GM18498 (cell line): ENCODE results near the gene TRAF6.

Experiments used
- ATAC-seq: cut with Tn5 transposase; IDR thresholded peaks from one replicate; pipeline ENCODE4 v1.9.1; 2021; ENCODE audit warnings: mild to moderate bottlenecking, moderate library complexity; ENCODE audit not compliant: unreplicated experiment

Gene TRAF6

DNA sequence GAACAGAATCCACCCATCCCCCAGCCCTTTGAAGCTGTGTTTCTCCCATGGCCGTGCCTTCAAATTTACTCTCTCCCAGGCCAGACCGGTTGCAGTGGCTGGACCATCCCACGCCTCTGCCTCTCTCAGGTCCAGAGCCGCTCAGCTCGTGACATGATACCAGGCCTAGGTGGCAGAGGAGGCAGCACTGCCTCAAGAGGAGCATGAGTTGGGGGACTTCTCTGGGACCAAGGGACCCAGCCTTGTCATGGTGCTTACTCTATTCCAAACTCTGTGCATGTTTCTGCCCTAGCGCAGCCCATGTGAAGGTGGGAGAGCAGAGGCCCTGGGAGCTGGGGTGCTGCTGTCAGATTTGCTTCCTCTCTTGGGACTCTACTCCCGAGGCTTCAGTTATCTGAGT lies 51.0 kb downstream of the TRAF6 start:
- no peak for ATAC-seq

DNA sequence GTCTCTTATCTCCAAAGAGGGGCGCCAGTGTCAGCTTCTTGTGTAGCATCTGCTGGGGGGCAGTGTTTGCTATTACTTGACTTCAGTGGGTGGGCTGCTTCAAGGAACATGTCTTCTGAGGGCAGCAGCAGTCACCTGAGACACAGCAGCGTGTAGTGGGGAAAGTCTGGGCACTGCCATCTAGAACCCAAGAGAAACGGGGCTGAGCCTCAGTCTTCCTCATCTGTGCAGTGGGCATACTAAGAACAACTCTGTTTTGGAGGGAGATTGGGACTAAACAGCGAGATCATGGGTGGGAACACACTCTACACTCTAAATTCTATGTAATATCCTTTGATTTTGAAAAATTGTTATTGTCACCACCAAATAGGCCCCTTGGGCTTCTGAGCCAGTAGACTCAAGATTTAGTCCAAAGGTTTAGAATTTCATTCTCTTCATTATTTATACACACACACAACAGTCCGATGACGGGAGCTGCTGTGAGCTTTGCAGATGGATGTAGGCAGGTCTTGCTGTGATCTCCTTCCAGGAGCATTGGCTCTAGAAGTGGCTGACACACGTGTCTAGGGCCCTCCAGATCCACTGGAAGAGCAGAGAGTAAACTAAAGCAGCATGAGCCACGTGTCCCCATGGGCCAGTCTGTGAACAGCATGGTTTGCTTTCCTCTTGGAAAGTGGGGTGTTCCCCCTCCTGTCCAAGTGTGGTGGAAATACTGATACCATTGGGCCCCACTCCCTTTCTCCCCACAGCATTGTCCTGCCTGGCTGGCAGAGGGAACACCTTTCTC lies 51.8 kb downstream of the TRAF6 start:
- no peak for ATAC-seq

DNA sequence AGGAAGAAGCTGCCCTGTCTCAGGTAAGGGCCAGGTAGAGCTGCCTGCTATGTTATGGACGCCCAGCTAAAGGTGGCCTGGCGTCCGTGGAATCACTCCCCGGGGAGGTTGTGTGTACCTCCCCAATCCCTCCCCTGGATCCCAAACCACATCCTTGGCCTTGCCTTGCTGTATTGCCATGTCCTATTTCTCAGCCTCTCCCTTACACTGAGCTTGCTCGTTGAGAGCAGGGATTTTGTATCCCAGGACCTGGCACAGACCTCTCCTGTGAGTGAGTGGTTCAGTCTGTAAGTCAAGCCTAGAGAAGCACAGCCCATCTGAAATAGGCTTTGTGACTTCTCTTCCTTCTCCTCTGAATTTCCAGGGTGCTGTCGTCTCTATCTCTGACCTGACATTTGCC lies 53.9 kb downstream of the TRAF6 start:
- ATAC-seq = no peak

DNA sequence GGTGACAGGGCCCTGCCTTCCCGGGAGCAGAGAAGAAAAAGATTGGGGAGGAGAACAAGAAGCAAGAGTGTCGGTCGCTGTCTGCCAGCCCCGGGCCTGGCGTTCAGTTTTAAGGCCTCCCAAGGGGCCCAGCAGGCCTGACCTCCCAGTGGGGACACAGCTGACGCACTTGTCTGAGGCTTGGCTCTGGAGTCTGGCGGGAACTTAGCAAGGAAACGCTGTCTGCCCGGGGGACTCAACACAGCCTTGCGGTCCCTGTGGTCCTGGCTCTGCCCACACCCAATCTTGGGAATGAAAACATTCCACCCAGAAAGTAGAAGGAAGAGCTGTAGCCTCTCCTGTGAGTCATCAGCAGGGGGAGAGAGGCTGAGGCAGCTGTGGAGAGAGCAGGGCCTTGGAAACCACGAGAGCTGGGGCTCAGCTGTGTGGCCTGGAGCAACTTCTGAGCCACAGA lies 54.4 kb downstream of the TRAF6 start:
- no peak for ATAC-seq

DNA sequence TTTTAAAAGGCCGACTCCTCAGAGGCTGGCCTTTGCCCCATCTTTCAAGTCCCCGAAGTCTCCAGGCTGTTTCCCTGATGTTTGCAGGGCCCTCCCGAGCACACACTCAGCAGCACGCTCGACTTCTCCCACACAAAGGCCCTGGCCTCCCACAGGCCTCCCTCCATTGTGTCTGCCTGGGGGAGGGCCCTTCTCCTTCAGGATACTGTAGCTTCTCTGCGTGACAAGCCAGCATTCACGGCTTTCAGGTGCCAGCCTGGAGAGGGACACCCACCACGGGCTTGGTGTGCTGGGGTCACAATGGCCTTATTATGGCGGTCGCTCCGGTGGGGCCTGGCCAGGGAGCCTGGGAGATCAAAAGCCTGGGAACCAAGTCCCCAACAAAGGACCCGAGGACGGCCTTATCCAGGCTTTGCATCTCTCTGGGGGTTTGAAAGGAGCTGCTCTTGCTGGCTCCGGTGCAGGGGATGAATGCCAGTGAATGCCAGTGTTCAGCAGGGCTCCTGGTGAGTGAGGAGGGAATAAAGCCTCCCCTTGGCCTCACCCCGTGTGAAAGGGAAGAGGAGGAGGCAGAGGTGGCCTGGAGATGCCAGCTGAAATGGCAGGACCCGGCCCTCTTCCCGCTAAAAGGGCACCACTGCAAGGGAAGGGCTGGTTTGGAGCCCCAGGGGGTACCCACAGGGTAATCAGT lies 55.0 kb downstream of the TRAF6 start:
- no peak for ATAC-seq

DNA sequence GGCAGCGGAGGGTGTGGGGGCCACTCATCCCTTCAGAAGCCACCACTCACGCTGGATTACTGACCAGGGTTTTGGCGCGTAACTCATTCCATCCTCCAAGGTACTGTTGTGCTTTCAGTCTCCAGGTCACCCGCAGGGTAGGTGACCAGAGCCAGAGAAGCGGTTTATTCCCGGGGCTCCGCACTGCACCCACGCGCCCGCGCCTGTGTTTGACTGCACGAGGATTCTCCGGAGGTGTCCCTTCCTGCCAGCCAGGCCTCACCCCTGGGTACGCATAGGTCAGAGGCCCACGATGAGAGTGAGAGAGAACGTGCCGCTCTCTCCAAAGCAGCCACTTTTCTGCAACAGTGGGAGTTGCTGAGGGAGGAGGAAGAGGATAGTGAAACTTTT lies 55.5 kb downstream of the TRAF6 start:
- ATAC-seq = no peak

DNA sequence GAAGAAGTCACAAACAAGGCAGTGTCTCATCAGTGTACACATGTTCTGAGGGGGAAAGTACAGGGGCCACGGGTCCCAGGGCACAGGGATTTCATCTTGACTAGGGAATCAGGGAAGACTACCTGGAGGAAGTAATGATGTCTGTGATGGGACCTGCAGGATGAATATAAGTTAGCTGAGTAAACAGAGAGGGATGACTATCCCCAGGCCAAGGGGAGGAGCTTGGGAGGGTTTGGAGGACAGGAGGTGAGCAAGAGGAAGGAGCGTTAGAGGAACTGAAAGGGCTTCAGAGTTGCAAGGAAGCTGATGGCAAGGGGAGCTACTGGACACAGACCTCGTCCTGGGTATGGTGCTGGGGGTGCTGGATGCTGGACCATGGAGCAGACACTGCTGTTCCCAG lies 56.4 kb downstream of the TRAF6 start:
- ATAC-seq = no peak

DNA sequence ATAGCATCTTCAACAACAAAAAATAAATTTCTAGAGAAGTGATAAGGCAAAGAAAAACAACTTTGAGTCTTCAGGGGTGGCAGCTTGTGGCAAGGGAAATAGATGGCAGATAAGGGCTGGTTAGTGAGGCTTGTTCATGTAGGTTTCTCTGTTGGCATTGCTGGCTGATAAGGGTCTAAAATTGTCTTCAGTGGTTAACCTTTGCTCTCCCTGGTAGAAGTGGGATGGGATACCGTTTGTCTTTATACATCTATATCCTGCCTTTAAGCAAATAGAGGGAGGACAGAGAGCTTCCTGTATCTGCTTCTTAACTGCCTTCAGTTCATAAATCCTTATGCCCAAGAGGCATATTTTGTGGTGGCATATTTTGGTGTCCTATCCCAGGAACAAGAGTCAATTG lies 57.1 kb downstream of the TRAF6 start:
- ATAC-seq = no peak

DNA sequence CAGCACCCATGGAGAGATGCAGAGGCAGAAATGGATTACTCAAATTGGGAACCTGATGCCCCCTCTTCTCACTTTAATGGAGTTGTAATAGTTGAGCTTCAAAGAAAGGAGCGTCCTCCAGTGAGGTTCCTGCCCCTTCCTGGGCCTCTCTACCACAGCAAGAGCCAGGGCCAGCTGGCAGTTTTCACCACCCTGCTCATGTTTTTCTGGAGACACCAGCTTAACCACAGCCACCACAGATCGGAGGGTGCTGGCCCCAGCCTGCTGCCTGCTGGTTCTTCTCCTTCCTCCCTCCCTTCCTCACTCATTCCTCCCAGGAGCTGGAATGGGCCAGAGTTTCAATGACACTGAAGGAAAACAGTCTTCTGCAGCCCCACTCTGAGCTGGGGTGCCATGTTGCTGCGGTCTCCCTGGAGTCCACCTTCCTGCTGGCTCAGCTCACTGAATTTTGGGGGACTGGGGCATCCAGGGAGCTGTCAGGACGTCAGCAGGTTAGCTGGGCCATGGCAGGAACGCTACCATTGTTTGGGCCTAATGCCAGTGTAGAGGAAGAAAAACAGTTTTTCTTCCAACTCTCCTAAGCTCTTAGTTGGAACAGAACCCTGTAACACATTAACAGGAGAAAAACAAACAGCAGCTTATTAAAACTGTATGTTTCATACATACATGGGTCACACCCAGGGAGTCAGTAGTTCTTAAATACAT lies 57.7 kb downstream of the TRAF6 start:
- no peak for ATAC-seq

DNA sequence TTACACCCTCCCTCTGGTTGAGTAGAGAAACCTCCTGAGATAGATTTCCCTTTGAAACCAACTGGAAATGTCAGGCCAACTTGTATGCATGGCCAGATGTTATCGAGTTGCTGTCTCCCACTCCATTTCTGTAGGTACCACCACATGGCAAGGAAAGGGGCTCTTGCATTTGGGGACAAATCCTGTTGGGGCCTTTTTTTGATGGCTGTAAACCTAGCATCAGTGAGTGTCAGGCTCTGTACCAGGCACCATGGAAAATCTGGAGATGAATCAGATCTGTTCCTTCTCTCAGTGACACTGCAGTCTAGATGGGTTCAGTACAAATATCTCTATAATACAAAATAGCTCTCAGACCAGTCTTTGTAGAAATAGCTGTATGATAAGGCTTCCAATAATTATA lies 58.4 kb downstream of the TRAF6 start:
- no peak for ATAC-seq

DNA sequence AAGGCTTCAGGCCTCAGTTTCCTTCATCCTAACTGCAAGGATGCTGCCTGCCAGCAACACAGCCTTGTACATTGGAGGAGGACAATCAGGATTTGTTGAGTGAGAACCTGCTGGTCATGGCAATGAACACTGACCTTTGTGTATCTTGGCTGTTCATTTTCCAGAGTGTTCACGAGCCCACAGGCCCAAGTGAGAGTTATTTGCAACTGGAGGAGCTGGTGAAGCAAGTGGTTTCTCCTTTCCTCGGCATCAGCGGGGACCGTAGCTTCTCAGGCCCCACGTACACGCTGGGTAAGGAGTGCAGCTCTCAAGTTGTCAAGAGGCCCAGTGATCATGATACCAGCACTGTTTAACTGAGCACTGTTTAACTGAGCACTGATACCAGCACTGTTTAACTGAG lies 59.0 kb downstream of the TRAF6 start:
- no peak for ATAC-seq

DNA sequence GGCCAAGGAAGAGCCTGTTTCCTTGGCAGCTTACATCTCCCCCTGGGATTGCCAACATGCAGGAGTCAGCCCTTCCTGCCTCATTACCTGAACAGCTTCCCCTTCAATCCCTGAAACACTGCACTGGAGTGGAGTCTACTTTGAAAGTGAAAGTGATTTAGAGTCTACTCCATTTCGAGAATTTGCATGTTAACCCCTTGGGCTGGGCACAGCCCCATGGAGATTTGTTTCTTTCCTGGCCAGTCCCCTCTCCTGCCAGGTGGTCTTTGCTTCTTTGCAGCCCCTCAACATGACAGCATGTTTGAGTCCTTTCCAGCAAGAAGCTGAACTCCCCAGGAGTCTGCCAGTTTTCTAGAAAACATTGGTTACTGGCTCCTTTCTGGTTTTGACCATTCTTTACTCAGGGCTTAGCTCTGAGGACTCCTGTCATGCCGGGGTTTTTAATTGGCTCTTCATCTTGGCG lies 59.9 kb downstream of the TRAF6 start:
- peak; percentile 80 for ATAC-seq

DNA sequence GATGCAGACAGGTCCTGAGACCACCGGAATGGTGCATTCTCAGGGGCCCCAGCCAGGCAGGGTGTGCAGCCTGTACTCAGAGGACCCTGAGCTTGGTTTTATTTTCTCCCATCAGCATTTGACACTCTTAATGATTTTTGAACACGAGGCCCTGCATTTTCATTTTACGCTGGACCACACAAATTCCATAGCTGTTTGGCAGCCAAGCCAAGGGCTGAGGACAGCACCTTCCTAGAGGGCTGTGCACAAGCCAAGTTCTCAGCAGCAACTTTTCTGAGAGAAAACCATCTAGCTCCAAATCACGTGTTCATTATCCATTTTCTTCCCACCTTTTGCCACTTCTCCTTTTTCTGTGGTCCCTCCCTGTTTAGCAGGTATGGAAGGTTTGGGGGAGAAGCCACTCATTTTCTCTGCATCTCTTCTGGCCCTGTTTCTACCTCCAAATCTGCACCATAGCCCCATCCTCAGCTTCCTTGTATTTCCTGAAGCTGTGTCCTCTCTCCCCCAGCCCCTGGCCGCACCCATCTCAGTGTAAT lies 60.4 kb downstream of the TRAF6 start:
- ATAC-seq = peak; percentile 28

DNA sequence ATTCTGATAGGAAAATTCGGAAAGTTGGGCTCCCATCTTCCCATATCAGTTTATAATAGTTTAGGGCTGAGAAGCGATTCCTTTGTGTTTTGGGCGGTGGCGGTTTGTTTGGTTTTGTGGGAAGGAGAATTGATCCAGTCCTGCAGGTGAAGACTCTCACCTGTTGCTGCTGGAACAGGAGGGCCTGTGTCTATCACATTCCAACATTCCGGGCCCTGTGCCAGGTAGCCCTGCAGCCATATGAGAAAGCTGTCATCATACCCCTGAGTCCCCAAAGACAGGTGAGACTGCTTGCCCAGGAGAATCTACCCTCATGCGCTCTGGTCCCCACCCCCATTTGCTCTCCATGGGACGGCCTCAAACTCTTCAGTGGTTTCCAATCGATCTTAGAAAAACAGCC lies 62.1 kb downstream of the TRAF6 start:
- no peak for ATAC-seq

DNA sequence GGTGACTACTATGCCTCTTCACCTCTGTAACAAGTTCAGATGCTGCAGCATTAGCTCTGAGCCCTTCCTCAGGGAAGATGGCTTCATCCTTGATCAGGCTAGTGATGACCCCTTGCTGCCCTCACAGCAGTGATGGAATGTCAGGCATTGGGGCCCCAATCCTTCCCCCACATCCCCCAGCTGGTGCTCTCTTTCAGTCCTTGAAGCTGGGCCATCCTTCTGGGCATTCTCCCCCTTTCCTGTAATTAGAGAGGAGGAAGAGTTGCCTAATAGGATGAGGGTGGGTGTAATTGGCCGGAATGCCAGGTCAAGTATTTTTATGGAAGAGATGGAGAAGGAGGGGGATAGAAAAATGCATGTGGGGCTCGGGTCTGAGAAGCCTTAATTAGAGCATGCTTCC lies 62.6 kb downstream of the TRAF6 start:
- no peak for ATAC-seq

DNA sequence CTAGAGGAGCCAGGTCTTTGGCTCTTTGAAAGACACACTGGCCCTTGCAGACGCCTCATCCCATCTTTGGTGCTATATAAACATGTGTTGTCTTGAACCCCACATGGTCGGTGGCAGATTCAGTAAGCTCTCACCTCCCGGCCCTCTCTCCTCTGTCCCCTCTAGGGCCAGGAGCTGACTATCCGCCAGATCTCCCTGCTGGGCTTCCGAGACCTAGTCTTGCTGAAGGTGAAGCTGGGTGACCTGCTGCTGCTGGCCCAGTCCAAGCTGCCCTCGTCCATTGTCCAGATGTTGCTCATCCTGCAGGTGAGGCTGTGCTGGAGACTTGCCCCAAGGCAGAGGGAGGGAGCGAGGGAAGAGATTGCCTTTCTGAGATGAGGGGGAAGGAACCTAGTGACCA lies 63.9 kb downstream of the TRAF6 start:
- ATAC-seq = no peak

DNA sequence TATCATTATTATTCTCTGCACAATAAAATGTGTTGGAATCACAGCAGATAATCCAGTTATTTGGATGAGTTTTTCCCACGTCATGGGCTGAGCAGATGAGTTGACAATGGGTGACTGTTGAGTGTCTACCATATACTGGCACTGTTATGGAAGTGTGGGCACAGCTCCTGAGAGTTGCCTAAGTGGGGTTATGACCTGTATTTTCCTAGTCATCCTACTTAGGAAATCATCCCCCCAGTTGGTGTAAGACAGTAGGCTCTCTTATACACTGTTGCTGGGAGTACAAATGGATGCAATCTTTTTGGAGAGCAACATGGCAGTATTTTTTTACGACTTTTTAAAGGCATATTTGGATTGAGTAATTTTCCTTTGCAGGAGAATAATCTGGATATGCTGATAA lies 66.4 kb downstream of the TRAF6 start:
- ATAC-seq = no peak

DNA sequence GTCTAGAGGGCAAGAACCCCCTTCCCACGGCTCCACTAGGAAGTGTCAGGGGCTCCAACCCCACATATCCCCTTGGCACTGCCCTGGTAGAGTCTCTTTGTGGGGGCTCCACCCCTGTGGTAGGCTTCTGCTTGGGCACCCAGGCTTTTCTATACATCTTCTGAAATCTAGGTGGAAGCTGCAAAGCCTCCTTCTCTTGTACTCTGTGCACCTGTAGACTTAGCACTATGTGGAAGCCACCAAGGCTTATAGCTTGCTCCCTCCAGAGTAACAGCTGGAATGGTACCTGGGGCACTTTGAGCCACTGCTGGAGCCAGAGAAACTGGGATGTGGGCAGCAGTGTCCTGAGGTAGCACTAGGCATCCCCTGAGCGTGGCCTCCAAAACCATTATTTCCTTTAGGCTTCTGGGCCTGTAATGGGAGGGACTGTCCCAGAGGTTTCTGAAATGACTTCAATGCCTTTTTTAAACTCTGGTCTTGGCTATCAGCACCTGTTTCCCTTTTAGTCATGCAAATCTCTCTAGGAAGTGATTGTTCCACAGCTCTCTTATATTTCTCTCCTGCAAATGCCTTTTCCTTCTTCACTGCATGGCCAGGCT lies 68.4 kb downstream of the TRAF6 start:
- ATAC-seq = peak; percentile 84

DNA sequence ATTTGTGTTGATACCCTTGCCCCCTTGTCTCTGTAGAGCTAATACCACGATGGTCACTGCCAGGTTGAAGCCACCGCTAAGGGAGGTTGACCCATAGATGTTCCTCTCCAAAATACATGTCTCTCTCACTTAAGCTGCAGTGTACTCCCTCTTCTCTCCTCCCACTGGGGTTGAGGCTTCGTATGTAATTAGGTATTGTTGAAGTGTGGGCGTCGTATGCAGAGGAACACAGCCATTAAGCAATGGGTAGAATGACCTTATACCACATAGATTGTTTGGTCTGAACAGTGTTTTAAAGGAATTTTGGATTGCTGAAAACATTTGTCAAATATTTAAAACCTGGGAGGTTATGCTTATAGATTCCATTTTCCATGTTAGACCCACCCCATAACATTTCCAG lies 71.9 kb downstream of the TRAF6 start:
- ATAC-seq = no peak

DNA sequence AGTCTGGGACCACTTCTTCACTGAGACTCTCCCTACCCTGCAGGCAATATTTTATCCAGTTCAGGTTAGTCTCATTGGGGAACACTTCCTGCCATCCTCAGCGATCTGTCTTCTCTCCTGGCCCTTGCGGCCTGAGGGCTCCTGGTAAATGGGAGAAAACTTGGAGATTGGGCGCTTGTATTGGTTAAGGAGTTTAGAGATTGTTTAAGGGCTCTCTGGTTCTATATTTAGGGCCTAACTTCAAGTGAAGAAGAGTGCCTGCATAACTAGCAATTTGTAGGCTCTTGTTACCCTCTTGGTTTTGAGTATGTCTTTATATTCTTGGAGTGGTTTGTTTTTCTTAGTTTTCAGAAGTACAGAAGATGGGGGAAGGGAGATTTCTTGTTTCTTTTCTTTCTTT lies 72.7 kb downstream of the TRAF6 start:
- no peak for ATAC-seq
